CD4-positive, alpha-beta T cell treated with Interleukin-6 for 4 hours (primary cell): ENCODE measurements around the gene RASGRP2.

Experiments used
- DNase-seq: peaks from one replicate; pipeline ENCODE4 v3.0.0-alpha.2; 2020; ENCODE audit warnings: mixed read lengths

Gene RASGRP2

GRCh38 chr11:64755681-64756361 is 11.9 kb upstream of the RASGRP2 start:
- no peak for DNase-seq

GRCh38 chr11:64754919-64755662 is 11.1 kb upstream of the RASGRP2 start:
- DNase-seq: no peak

- DNase-seq: no peak
These were observed 10.4 kb upstream of the RASGRP2 start for GRCh38 chr11:64754124-64754918.

GRCh38 chr11:64753380-64754123 is 9.6 kb upstream of the RASGRP2 start:
- no peak for DNase-seq

- DNase-seq: no peak
These were observed 9.1 kb upstream of the RASGRP2 start for GRCh38 chr11:64753019-64753379.

GRCh38 chr11:64752175-64752970 is 8.4 kb upstream of the RASGRP2 start:
- DNase-seq: no peak

- DNase-seq: no peak
These were observed 7.6 kb upstream of the RASGRP2 start for GRCh38 chr11:64751580-64751979.

GRCh38 chr11:64751136-64751535 is 7.2 kb upstream of the RASGRP2 start:
- DNase-seq: no peak

GRCh38 chr11:64750361-64751054 is 6.6 kb upstream of the RASGRP2 start:
- DNase-seq: no peak

GRCh38 chr11:64747961-64748665 is 4.2 kb upstream of the RASGRP2 start:
- no peak for DNase-seq

GRCh38 chr11:64746486-64746885 is 2.5 kb upstream of the RASGRP2 start:
- no peak for DNase-seq

- peak; percentile 86 for DNase-seq
These were observed 1.8 kb upstream of the RASGRP2 start for GRCh38 chr11:64745521-64746328.

GRCh38 chr11:64745189-64745520 is 1.2 kb upstream of the RASGRP2 start:
- DNase-seq: peak; percentile 96

GRCh38 chr11:64744544-64745188 is 724 bp upstream of the RASGRP2 start:
- peak; percentile 66 for DNase-seq

- DNase-seq: peak; percentile 78
These were observed 902 bp downstream of the RASGRP2 start for GRCh38 chr11:64742889-64743590.

GRCh38 chr11:64742087-64742888 is 1.7 kb downstream of the RASGRP2 start:
- DNase-seq: peak; percentile 44

- DNase-seq: no peak
These were observed 2.4 kb downstream of the RASGRP2 start for GRCh38 chr11:64741375-64742086.
